ENCODE measurements around the gene ALDH18A1.

- TF ChIP-seq CTCF (conservative IDR thresholded peaks at IDR 0.05 in 1 of 2, IDR thresholded peaks at IDR 0.05 in 1 of 2; ENCODE audit: extremely low read depth in 1 of 2, insufficient read depth in 1 of 2, low read depth in 1 of 2, low read length in 2 of 2) (no peak), EZH2 (IDR thresholded peaks at IDR 0.05; ENCODE audit: borderline replicate concordance, low read length) (no peak)
Observed at GRCh38 chr10:95573527-95573926, 83.0 kb downstream of the ALDH18A1 start.
